Activated gamma-delta T cell (primary cell): Measurements from ENCODE around the gene CACNA1G.

ENCODE experiments used
- DNase-seq: peaks from one replicate; lab custom pipeline; 2025; lab: John Stamatoyannopoulos, UW

The CACNA1G gene

DNA sequence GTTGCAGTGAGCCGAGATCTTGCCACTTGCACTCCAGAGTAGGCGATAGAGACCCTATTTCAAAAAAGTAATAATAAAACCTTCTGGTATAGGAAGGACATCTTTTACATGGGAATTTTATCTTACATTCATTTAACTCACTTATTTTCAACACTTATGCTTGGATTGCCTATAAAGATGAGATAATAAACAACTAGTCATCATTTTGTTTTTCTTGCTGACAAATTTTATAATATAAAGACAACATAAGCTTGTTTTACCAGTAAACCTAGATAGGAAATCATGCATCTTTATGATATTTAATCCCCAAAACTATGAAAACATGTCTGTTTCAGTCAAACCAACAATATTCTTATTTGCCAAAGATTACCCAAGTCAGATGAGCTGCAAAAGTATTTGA is 91.1 kb downstream of the CACNA1G start:
- no peak for DNase-seq

DNA sequence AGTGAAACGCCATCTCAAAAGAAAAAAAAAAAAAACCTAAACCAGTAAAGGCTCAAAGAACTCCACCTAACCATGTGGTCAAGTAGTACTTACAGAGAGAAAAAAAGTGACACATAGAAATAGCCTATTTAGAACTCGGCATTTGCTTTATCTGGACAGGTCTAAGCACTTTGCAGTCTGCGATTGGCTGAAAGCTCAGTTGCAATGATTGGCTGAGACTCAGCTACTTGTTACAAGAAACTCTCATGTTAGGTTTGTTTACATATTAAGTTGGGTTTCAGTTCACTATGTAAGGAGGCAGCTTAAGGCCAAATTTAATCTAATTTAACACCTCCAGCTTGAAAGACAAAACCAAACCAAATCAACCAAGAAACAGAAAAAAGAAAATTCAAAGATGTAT is 93.2 kb downstream of the CACNA1G start:
- DNase-seq, result no peak

DNA sequence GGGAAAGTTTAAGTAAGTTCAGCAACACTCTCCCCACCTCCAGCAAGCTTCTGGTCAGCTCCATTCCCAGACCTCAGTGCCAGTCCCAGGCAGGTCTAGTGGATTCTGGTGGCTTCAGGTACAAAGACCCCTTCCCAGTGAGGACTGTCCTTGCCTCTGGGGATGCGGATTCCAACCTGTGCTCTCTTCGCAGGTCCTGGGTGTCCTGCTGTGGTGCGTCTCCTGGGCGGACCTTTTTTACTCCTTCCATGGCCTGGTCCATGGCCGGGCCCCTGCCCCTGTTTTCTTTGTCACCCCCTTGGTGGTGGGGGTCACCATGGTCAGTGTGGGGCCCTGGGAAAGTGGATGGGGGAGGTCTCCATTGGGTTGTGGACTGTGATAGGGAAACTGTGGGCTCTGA is 96.0 kb downstream of the CACNA1G start:
- DNase-seq, result no peak

DNA sequence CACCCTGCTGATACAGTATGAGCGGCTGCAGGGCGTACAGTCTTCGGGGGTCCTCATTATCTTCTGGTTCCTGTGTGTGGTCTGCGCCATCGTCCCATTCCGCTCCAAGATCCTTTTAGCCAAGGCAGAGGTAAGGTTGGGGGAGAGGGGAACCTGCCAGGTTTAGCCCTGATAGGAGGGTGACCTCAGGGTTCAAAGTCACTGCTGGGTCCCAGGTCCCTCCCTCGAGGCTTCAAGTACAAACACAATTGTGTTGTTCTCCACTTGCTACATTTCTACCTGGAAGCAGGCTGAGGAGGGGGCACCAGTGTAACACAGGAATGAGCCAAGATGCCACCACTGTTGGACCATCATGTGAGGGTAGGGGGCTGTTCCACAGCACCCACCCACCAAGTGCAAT is 96.5 kb downstream of the CACNA1G start:
- DNase-seq, result no peak

DNA sequence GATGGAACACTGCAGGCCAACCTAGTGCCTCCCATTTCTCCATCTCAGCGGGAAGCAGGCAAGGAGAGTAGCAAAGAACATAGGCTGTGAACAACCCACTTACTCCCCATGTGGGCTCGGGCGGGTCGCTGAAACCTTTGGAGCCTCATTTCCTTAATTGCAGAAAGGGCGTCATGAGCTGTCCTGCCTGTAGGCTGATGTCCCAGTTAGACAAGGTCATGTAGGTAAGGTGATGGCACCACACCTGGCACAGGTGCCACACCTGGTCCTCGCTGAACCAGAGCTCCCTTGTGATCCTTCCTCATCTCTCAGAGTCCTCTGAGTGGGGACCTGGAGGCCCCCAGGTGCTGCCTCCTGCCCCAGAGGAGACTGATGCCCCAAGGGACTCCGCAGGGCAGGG is 97.1 kb downstream of the CACNA1G start:
- DNase-seq, result no peak

DNA sequence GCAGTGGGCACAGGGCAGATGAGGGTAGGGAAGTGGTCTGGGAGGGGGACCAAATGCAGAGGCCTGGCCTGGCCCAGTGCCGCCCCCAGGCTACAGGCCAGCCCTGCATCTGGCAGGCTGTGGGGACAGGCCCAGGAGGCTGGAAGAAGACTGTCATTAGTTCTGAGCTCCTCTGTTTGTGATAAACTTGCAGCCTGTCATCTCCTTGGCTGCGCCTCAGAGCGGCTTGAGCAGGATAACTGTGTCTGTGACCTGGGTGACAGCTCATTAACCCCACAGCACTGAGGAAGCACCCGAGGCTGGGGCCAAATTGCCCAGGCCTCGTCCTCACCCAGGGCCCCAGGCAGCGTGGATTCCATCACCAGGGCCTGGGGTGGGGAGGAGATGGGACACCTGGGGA is 98.1 kb downstream of the CACNA1G start:
- DNase-seq, result no peak

DNA sequence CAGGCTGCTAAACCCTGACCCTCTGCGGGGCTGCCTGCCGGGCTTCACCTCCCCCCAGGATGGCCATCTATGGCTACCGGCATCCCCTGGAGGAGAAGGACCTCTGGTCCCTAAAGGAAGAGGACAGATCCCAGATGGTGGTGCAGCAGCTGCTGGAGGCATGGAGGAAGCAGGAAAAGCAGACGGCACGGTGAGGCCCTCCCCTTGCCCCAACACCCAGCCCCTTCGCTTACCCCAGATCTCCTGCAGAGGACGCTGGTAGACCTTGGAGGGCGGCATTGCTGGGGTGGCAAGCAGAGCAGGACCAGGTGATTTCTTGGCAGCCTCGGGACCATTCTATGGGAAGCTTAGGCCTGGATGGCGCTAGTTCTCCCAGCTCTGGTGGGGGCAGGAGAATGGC is 98.7 kb downstream of the CACNA1G start:
- no peak for DNase-seq

DNA sequence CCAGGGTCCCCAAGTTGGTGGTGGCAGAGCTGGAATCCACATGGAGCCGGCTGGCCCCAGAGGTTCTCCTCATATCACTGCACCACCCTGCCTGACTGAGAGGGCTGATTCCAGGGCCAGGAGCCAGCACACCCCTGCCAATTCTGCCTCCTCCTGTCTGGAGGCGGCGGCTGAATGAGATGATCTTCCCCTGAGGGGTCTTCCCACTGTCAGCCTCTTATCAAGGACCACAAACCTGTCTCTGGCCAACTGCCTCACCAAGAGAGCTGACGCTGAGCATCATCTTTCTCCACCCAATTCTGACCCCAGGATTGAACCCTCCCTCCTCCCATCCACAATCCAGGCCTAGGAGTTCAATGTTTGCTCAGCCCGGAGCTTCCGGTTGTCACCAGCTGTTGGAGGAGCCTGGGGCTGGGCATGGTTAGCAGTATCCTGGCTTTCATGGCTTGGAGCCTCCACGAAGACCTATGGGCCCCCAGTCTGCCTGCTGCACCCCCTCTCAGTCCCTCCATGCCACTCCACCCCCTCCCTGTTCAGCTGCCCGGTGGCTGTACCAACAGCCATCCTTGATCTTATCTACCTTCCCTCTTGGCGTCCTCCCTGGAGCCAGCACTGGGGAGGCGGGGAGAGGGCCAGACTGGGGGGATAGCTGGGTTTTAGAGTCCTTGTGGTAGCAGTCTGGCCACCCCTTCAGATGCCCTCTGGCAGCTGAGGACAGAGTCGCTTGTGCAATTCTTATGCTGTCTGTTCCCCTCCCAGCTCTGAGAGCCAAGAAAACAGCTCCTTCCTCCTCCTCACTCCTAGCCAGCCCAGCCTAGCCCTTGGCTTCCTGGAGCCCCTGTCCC is 99.7 kb downstream of the CACNA1G start:
- DNase-seq, result no peak

DNA sequence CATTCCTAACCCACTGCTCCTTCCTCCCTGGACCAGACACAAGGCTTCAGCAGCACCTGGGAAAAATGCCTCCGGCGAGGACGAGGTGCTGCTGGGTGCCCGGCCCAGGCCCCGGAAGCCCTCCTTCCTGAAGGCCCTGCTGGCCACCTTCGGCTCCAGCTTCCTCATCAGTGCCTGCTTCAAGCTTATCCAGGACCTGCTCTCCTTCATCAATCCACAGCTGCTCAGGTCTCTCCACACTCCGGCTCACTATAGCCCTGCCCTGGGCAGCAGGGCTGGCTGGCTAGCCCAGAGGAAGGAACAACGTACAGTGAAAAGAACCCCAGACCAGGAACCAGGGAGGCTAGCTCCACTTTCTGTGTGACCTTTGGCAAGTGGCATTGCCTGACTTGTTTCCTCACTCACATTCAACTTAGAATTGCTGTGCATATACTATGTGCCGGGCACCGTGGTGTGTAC is 100.4 kb downstream of the CACNA1G start:
- no peak for DNase-seq

DNA sequence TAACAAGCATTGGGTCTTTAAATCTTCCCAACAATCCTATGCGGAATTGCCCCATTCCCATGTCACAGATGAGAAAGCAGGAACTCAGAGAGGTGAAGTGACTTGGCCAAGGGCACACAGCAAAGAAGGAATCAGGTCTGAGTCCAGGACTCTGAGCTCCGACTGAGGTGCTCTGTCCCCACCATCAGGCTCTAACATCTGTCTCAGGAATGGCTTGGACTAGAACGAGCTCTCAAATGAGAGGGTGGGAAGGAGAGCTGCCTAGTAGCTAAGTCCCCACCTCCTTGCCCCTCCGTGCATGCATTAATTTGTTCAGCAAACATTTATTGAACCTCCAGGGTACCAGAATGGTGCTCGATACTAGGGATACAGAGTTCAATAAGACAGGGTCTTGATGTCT is 100.8 kb downstream of the CACNA1G start:
- DNase-seq, result no peak

DNA sequence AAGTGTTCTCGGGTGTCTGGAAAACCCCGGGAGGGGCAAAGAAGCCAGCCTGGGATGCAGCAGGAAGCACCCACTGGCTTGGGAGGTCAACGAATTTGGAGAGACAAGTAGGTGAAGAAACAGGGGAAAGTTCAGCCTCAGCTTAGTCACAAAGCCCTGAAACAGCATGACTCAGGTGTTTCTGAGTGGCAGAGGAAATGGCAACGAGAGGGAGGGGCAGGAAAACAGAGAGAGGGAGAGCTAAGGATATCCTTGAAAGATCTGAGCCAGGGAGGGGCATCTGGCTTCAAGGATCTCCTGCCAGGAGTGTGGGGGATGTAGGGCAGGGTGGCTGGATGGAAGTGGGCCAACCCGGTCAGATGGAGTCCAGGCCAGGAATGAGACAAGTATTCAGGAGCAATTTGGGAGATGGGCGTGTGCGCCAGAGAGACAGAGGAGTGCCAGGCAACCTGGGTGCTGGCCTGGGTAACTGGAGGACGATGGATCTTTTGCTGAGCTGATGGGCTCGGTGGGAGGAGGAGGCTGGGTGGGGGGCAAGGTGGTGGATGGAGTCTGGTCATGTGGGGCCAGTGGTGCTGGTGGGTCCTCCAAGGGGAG is 101.4 kb downstream of the CACNA1G start:
- DNase-seq, result no peak

DNA sequence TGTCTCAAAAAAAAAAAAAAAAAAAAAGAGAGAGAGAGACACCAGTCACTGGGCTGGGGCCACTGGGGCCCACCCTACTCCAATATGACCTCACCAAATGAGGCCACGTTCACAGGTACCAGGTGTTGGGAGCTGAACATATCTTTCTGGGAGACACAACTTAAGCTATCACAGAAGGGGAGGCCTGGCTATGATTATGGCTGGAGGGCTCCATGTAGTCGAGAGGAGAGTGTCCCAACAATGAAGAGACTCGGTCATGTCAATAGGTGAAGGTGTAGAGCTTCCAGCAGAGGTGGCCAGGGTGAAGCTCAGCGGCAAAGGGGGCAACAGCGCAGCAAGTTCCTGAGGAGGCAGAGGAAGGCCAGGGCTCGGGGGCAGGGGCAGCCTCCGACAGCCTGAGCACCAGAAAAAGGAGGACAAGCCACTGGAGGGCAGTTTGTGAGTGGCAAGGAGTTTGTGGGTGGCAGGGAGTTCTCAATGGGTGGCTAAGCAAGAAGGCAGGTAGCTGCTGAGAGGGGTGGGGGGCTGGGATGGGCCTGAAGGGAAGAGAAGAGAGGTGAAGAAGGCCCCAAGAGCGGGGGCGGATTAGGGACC is 102.2 kb downstream of the CACNA1G start:
- no peak for DNase-seq

DNA sequence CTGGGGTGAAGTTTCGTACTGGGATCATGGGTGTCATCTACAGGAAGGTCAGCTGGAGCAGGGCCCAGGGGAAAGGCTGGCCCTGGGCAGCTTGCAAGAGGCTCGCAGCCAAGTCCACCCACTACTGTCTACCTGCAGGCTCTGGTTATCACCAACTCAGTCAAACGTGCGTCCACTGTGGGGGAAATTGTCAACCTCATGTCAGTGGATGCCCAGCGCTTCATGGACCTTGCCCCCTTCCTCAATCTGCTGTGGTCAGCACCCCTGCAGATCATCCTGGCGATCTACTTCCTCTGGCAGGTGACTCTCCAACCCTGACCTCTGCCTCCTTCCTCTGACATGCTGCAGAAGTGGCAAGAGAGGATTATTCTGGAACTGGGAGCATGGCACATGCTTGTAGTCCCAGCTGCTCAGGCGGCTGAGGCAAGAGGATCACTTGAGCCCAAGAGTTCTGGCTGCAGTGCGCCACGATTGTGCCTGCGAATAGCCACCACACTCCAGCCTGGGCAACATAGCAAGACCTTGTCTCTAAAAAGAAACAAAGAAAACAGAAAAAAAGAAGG is 103.4 kb downstream of the CACNA1G start:
- DNase-seq, result no peak

DNA sequence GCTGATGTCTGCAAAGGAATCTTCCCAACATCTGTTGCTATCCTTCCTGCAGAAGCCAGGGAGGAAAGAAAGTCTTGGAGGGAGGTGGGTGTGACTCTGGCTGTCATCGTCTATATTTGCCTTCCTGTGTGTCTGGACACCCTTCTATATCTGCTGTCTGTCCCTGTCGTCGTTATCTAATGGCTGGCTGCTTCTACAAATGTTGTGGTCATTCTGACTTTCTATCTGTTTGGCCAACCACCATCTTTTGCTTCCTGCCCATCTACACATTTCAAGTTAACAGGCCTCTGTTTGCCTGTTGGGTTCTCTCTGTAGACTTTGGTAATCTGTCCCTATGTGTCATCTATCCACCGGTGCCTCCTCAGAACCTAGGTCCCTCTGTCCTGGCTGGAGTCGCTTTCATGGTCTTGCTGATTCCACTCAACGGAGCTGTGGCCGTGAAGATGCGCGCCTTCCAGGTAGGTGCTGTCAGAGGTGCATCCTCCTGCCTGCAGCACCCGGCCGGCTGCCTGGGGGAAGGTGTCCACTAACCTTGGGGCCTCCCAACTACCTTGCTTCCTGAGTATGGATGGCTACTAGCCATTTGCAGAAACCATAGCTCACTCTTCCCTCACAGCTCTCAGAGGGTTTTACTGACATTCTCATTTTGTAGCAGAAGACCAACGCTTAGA is 104.4 kb downstream of the CACNA1G start:
- no peak for DNase-seq

DNA sequence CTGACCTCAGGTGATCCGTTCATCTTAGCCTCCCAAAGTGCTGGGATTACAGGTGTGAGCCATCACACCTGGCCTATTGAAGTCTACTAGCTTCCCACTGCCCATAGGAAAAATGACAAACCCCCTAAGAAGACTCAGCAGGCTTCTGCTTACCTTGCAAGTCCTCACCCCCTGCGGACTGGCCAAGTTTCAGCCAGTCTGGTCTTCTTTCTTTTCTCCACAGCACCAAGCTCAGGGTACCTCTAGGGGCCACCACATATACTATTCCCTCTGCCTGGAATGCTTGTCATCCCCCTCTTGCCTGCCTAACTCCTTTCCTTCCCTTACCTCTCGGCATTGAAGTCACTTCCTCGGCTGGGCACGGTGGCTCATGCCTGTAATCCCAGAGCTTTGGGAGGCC is 105.3 kb downstream of the CACNA1G start:
- DNase-seq, result no peak

DNA sequence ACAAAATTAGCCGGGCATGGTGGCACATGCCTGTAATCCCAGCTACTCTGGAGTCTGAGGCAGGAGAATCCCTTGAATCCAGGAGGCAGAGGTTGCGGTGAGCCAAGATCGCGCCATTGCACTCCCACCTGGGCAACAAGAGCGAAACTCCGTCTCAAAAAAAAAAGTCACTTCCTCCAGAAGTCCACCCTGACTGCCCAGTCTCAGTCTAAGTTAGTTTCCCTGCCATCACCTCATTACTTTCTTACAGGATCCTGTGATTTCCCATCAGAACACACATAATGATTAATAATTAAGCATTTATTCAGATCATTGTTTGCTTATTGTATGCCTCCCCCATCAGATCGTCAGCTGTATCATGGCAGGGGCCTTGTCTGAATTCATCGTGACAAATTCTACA is 105.8 kb downstream of the CACNA1G start:
- DNase-seq, result no peak

DNA sequence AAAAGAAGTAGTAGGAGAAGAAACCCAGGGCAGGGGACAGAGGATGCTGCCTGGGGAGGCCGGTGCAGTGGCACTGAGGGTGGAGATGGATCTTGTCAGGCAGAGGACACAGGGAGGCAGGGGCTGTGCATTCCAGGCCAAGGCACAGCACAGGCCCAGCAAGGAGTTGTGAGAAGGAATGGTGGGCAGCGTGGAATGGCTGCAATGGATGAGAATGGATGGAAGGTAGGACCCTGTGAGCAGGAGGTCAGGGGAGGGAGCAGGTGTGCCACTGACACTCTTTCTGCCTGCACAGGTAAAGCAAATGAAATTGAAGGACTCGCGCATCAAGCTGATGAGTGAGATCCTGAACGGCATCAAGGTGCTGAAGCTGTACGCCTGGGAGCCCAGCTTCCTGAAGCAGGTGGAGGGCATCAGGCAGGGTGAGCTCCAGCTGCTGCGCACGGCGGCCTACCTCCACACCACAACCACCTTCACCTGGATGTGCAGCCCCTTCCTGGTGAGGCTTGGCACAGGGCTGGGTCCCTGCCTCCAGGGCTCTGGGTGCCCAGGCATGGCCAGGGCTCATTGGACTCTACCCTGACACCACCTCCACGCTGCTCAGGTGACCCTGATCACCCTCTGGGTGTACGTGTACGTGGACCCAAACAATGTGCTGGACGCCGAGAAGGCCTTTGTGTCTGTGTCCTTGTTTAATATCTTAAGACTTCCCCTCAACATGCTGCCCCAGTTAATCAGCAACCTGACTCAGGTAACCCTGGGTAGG is 106.9 kb downstream of the CACNA1G start:
- no peak for DNase-seq

DNA sequence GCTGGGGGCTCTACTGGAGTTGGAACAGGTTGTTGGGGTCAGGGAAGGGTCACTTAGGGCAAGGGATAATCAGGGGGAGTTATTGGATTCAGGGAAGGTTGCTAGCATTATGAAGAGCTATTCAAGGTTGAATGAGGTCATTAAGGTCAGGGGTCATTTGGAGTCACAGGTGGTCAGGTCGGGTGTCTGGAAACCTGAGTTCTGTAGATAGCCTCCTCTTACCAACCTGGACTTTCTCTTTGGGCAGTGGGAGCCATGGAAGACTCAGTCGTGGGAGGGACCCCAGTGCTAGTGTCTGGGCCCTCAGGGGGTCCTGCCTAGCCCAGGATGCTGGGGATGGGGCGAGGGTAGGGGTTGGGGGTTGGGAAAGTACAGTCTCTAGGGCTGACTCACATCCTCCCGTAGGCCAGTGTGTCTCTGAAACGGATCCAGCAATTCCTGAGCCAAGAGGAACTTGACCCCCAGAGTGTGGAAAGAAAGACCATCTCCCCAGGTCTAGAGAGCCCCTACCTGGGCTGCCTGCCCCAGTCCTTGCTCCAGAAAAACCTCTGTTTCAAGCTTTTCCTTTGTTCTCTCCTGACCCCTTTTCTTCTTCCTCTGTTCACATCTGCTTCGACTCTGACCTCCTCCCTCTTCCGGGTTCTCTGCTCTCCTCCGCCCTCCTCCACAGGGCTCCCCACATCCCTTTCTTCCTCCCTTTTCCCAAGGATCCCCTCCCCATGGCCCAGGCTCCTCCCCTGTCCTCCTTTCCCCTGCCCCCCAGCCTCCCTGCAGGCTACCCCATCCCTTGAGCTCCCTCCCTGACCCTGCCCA is 107.7 kb downstream of the CACNA1G start:
- no peak for DNase-seq

DNA sequence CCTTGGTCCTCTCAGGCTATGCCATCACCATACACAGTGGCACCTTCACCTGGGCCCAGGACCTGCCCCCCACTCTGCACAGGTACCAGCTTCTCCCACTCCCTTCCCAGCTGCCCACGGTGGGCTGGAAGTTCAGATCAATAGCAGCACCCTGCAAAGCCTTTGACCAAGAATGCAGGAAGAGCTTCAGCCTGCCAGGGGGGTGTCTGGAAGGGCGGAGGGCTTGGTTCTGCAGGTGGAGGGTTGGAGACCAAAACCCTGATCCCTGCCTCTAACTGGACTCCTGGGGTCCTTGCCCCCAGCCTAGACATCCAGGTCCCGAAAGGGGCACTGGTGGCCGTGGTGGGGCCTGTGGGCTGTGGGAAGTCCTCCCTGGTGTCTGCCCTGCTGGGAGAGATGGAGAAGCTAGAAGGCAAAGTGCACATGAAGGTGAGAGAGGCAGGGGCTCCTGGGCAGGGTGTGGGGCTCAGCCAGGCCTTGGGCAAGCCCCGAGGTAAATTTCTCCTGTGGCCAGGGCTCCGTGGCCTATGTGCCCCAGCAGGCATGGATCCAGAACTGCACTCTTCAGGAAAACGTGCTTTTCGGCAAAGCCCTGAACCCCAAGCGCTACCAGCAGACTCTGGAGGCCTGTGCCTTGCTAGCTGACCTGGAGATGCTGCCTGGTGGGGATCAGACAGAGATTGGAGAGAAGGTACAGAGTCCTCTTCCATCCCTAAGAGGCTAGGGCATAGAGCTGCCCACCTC is 108.5 kb downstream of the CACNA1G start:
- no peak for DNase-seq

DNA sequence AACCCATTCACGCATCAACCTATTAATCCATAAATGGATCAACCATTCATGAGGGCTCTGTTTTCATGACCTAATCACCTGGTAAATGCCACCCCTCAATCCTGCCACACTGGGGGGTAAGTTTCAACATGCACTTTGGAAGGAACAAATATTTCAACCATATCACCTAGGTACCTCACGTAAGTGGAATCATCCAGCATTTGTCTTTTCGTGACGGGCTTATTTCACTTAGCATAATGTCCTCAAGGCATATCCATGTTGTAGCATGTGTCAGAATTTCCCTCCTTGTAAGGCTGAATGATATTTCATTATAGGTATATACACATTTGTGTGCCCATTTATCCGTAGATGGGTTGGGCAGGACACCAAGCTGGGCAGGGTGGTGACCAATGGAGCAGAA is 111.6 kb downstream of the CACNA1G start:
- no peak for DNase-seq
